Esophagus squamous epithelium (tissue), 4 donors: ENCODE results near the gene DNAJC15.

Source experiments
- POLR2A ChIP-seq, 4 donors: fragments of 450-650 bp; IDR thresholded peaks; one replicate each; pipeline ENCODE4 v1.6.1; 2017; ENCODE audit warnings: antibody characterized with exemption in 4 of 4, mild to moderate bottlenecking in 4 of 4, moderate library complexity in 3 of 4
- TF ChIP-seq, protein P1 (sequence below), 6 experiments: fragments of 450-650 bp in 4 of 6; fragments of 200-600 bp in 2 of 6; sonication (generic) in 2 of 6; IDR thresholded peaks; one replicate each; pipeline ENCODE4 v1.5.1; 2016 to 2019; ENCODE audit warnings: antibody characterized with exemption in 6 of 6, mild to moderate bottlenecking in 4 of 6, moderate library complexity in 4 of 6

DNA sequence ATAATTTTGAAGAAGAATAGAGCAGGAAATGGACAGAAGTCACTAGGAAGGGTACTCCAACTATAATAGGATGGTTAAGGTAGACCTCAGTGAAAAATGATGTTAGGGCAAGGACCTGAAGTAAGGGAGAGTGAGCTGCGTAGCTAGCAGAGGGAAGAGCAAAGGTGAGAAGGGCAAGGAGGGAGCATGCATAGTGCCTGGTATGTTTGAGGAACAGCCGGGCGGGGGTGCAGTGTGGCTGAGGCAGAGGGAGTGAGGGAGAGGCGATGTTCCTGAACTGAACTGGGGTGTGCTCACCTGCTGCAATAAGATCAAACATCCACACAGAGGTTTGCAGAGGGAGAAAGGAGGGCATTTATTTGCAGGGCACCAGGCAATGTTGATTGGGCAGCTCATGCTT is 110.4 kb downstream of the DNAJC15 start:
- TF ChIP-seq POLR2A (IDR thresholded peaks at IDR 0.05), result no peak
- TF ChIP-seq, protein P1, sequence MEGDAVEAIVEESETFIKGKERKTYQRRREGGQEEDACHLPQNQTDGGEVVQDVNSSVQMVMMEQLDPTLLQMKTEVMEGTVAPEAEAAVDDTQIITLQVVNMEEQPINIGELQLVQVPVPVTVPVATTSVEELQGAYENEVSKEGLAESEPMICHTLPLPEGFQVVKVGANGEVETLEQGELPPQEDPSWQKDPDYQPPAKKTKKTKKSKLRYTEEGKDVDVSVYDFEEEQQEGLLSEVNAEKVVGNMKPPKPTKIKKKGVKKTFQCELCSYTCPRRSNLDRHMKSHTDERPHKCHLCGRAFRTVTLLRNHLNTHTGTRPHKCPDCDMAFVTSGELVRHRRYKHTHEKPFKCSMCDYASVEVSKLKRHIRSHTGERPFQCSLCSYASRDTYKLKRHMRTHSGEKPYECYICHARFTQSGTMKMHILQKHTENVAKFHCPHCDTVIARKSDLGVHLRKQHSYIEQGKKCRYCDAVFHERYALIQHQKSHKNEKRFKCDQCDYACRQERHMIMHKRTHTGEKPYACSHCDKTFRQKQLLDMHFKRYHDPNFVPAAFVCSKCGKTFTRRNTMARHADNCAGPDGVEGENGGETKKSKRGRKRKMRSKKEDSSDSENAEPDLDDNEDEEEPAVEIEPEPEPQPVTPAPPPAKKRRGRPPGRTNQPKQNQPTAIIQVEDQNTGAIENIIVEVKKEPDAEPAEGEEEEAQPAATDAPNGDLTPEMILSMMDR (IDR thresholded peaks at IDR 0.05), result no peak
